ENCODE measurements around the gene TMPRSS12.

- no peak for TF ChIP-seq CTCF (IDR thresholded peaks at IDR 0.05)
- TF ChIP-seq POLR2A (IDR thresholded peaks at IDR 0.05) = no peak
Measured at GRCh38 chr12:50933459-50934124, 90.9 kb downstream of the TMPRSS12 start.
